ENCODE measurements around the gene TMEM14B.

Gene TMEM14B

DNA sequence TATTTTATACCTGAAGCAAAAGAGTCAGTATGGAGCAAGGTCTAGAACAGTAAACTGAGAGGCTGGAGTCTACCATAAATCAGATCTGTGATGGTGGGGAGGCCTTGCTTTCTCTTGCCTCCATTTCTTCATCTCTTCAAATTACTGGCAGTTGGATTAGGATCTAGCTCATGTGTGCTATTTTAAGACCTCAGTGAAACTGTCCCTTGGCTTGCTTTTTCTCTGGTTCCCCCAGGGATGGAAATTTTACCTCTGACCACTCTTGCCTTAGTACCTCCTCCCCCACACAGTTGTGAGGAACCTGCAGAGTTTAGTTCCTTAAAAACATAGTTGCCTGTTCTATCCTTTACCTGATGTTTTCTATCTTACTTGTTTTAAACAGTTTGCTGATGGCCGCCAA, 8.5 kb downstream of the TMEM14B start:
- Histone ChIP-seq H3K4me1 (ENCODE audit: control insufficient read depth, insufficient read depth, low read length) (no peaks in the 10 kb centered on the region), H3K36me3 (ENCODE audit: control insufficient read depth in 2 of 2, insufficient read depth in 1 of 2, low read length in 2 of 2) (peaks cover 37 to 82% of the 10 kb centered on the region in 2 experiments), H3K27ac (ENCODE audit: extremely low read depth, low read depth, low read length) (no peak overlapping the region), H3K4me3 (ENCODE audit: low read depth, low read length) (no peak overlapping the region), H3K9me3 (ENCODE audit: control insufficient read depth, insufficient read depth, low read depth, low read length) (no peaks in the 10 kb centered on the region)
- ChIA-PET POLR2A (interaction anchor here (1.1 kb wide), 1 partner anchor 34 kb away, joined by 7 read pairs; no protein-coding TSS in a partner anchor), CTCF (interaction anchor here (0.6 to 1.2 kb wide), 4 partner anchors 277 to 1764 kb away, joined by 3 read pairs; no protein-coding TSS in a partner anchor)
- TF ChIP-seq PRDM10 (tag by site-specific recombination; IDR thresholded peaks at IDR 0.05), result peak; percentile 39; the same call in 1 of the 2 replicates
- TF ChIP-seq ZNF354C (tag by site-specific recombination; IDR thresholded peaks at IDR 0.05; ENCODE audit: borderline replicate concordance, low read depth), result no peak

DNA sequence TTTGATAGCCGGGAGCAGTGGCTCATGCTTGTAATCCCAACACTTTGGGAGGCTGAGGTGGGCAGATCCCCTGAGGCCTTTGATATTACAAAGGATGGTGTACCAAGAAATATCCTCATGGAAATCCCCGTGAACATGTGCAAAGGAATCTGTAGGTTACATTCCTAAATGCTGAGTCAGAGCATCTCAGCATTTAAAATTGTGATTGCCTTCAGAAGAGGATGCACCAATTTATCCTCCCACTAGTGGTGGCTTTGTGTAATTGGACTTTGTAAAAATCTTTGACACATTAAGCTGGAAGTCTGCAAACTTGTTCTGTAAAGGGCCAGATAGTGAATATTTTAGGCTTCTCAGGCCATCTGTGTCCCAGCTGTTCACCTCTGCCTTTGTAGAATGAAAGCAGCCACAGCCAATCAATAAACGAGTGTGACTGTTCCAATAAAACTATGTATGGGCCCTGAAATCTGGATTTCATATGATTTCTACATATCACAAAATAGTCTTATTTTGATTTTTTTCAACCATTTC, 11.8 kb downstream of the TMEM14B start:
- Histone ChIP-seq H3K9me3 (ENCODE audit: control insufficient read depth, insufficient read depth, low read depth, low read length) (no peaks in the 10 kb centered on the region), H3K36me3 (ENCODE audit: control insufficient read depth in 2 of 2, insufficient read depth in 1 of 2, low read length in 2 of 2) (peaks cover 26 to 52% of the 10 kb centered on the region in 2 experiments), H3K4me1 (ENCODE audit: control insufficient read depth, insufficient read depth, low read length) (no peaks in the 10 kb centered on the region), H3K4me3 (ENCODE audit: low read depth, low read length) (no peak overlapping the region), H3K27ac (ENCODE audit: extremely low read depth, low read depth, low read length) (no peak overlapping the region)
- ChIA-PET POLR2A (interaction anchor here (1.0 to 2.2 kb wide), 3 partner anchors 12 to 38 kb away, joined by 3 to 10 read pairs (median 4); partner anchors contain the start of genes TMEM14B and TMEM14C), CTCF (interaction anchor here (0.6 to 2.6 kb wide), 14 partner anchors 10 to 281 kb away, joined by 3 to 22 read pairs (median 4); partner anchors contain the start of genes SYCP2L and TMEM14B)
- TF ChIP-seq ZBTB20 (tag by site-specific recombination; IDR thresholded peaks at IDR 0.05) (0 out of 2 replicates have a peak, but pooled peaks have one; percentile 33), ZNF660 (tag by site-specific recombination; IDR thresholded peaks at IDR 0.05) (0 out of 2 replicates have a peak, but pooled peaks have one; percentile 25), ZBTB49 (tag by site-specific recombination; IDR thresholded peaks at IDR 0.05; ENCODE audit: low read depth) (no peak), ZNF558 (tag by site-specific recombination; IDR thresholded peaks at IDR 0.05) (0 out of 2 replicates have a peak, but pooled peaks have one; percentile 21), ZNF670 (tag by site-specific recombination; IDR thresholded peaks at IDR 0.05; ENCODE audit: low read depth) (no peak), KLF8 (tag by site-specific recombination; IDR thresholded peaks at IDR 0.05) (0 out of 2 replicates have a peak, but pooled peaks have one; percentile 26), ZNF354C (tag by site-specific recombination; IDR thresholded peaks at IDR 0.05; ENCODE audit: borderline replicate concordance, low read depth) (no peak), TCF7L2 (IDR thresholded peaks at IDR 0.05; ENCODE audit: borderline replicate concordance, low read depth, low read length) (no peak), ZNF133 (tag by site-specific recombination; IDR thresholded peaks at IDR 0.05) (no peak), INSM2 (tag by site-specific recombination; IDR thresholded peaks at IDR 0.05) (peak; percentile 72)

GRCh38 chr6:10759884-10760329, 12.3 kb downstream of the TMEM14B start:
- ChIA-PET POLR2A (interaction anchor here (1.0 to 2.2 kb wide), 5 partner anchors 13 to 65 kb away, joined by 3 to 10 read pairs (median 3); partner anchors contain the start of genes C6orf52, PAK1IP1, TMEM14B and TMEM14C), CTCF (interaction anchor here (0.6 to 2.6 kb wide), 15 partner anchors 10 to 281 kb away, joined by 3 to 22 read pairs (median 4); partner anchors contain the start of genes SYCP2L and TMEM14B)
- no peak overlapping the region for H3K27ac ChIP-seq (ENCODE audit: extremely low read depth, low read depth, low read length)
- H3K4me1 ChIP-seq (ENCODE audit: control insufficient read depth, insufficient read depth, low read length), result no peaks in the 10 kb centered on the region
- no peak overlapping the region for H3K4me3 ChIP-seq (ENCODE audit: low read depth, low read length)
- H3K9me3 ChIP-seq (ENCODE audit: control insufficient read depth, insufficient read depth, low read depth, low read length), result no peaks in the 10 kb centered on the region
- peaks cover 26 to 47% of the 10 kb centered on the region in 2 experiments for H3K36me3 ChIP-seq (ENCODE audit: control insufficient read depth in 2 of 2, insufficient read depth in 1 of 2, low read length in 2 of 2)
- TF ChIP-seq, protein P1, sequence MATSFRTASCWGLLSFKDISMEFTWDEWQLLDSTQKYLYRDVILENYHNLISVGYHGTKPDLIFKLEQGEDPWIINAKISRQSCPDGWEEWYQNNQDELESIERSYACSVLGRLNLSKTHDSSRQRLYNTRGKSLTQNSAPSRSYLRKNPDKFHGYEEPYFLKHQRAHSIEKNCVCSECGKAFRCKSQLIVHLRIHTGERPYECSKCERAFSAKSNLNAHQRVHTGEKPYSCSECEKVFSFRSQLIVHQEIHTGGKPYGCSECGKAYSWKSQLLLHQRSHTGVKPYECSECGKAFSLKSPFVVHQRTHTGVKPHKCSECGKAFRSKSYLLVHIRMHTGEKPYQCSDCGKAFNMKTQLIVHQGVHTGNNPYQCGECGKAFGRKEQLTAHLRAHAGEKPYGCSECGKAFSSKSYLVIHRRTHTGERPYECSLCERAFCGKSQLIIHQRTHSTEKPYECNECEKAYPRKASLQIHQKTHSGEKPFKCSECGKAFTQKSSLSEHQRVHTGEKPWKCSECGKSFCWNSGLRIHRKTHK (tag by site-specific recombination; IDR thresholded peaks at IDR 0.05), result no peak
- TF ChIP-seq ZNF121 (tag by site-specific recombination; IDR thresholded peaks at IDR 0.05) (no peak), ZNF302 (tag by site-specific recombination; IDR thresholded peaks at IDR 0.05; ENCODE audit: low read depth) (no peak), ZBTB26 (tag by site-specific recombination; optimal IDR thresholded peaks at IDR 0.05) (no peak), ZNF76 (tag by site-specific recombination; IDR thresholded peaks at IDR 0.05; ENCODE audit: borderline replicate concordance, low read depth) (no peak)
- TF ChIP-seq, protein P2, sequence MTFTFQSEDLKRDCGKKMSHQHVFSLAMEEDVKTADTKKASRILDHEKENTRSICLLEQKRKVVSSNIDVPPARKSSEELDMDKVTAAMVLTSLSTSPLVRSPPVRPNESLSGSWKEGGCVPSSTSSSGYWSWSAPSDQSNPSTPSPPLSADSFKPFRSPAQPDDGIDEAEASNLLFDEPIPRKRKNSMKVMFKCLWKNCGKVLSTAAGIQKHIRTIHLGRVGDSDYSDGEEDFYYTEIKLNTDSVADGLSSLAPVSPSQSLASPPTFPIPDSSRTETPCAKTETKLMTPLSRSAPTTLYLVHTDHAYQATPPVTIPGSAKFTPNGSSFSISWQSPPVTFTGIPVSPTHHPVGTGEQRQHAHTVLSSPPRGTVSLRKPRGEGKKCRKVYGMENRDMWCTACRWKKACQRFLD (tag by site-specific recombination; IDR thresholded peaks at IDR 0.05), result no peak

All from HEK293 (cell line).